Measurements from ENCODE around the gene ADRB1.

ADRB1 gene

DNA sequence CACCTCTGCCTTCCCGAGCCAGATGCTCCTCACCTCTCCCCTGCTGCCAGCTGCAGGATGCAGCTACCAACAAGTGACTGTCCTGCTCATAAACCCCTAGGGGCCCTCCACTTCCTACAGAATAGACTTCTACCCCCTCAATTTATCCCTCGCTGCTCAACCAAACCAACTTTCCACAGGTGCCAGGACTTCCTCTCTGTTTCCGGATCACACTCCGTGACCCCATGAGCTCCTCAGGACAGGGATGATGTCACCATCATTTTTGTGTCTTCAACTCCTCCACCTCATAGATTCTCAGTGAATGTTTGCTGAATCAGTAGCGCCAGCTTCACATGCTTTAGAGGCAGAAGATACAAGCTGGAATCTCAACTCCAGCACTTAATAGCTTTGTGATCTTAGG lies 25.8 kb upstream of the ADRB1 start:
- Histone ChIP-seq H3K9me3 (replicated peaks in 1 of 2; ENCODE audit: control insufficient read depth in 2 of 2, insufficient read depth in 1 of 2, low read depth in 1 of 2, low read length in 2 of 2) (no peaks in the 10 kb centered on the region), H3K36me3 (replicated peaks in 1 of 2; ENCODE audit: control insufficient read depth in 2 of 2, insufficient read depth in 2 of 2, low read length in 2 of 2) (no peaks in the 10 kb centered on the region), H4K8ac (ENCODE audit: low read depth, low read length) (no peak overlapping the region), H2AFZ (ENCODE audit: low read length) (no peak overlapping the region), H2AK5ac (ENCODE audit: low read depth, low read length) (no peak overlapping the region), H2BK12ac (ENCODE audit: low read length) (no peak overlapping the region), H3K18ac (ENCODE audit: low read length) (no peak overlapping the region), H3K4me1 (ENCODE audit: control insufficient read depth in 2 of 2, insufficient read depth in 1 of 2, low read depth in 1 of 2, low read length in 2 of 2) (peaks cover 0 to 3% of the 10 kb centered on the region in 2 donors), H3K79me1 (ENCODE audit: low read depth, low read length) (no peaks in the 10 kb centered on the region), H4K91ac (ENCODE audit: low read depth, low read length, poor library complexity) (no peak overlapping the region), H3K27ac (replicated peaks; ENCODE audit: low read length) (no peak overlapping the region), H3K4me3 (ENCODE audit: low read length in 2 of 2) (no peak overlapping the region), H3K9ac (ENCODE audit: low read depth, low read length, poor library complexity) (no peak overlapping the region), H3K4ac (ENCODE audit: low read length) (no peak overlapping the region), H2BK15ac (ENCODE audit: low read length) (no peak overlapping the region), H2BK120ac (ENCODE audit: low read depth, low read length) (no peak overlapping the region), H3K27me3 (ENCODE audit: control insufficient read depth in 3 of 3, insufficient read depth in 3 of 3, low read depth in 1 of 3, low read length in 3 of 3) (peaks cover 0 to 3% (median 0%) of the 10 kb centered on the region in 3 experiments), H2BK5ac (ENCODE audit: low read length) (no peak overlapping the region), H3K4me2 (ENCODE audit: insufficient read depth, low read length, poor library complexity, severe bottlenecking) (no peak overlapping the region), H3K23ac (ENCODE audit: low read depth, low read length, poor library complexity) (no peak overlapping the region), H3K14ac (ENCODE audit: low read length) (no peak overlapping the region)
- WGBS, 2 donors (ENCODE audit: extremely low coverage in 2 of 2, insufficient read length in 2 of 2, insufficient replicate concordance in 1 of 2), result no CpG with 5 or more reads among the region's 5 CpGs
- no peak for DNase-seq (ENCODE audit: low spot score)

DNA sequence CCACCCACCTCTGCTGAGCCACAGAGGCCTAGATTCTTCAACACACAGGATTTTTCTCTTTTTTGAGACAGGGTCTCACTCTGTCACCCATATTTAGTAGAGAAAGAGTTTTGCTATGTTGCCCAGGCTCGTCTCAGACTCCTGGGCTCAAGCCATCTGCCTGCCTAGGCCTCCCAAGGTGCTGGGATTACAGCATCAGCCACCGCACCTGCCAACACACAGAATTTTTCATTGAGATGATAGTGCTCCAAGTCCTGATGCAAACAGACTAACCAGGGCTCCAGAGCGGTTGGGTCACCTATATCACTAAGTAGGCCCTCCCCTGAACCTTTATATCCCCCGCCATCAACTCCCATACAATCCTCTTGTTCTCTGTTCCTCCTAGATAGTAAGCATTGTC lies 24.4 kb upstream of the ADRB1 start:
- Histone ChIP-seq H3K4me3 (ENCODE audit: low read length in 2 of 2) (no peak overlapping the region), H2BK5ac (ENCODE audit: low read length) (no peak overlapping the region), H2BK120ac (ENCODE audit: low read depth, low read length) (no peak overlapping the region), H2BK15ac (ENCODE audit: low read length) (no peak overlapping the region), H2AFZ (ENCODE audit: low read length) (no peak overlapping the region), H3K4me1 (ENCODE audit: control insufficient read depth in 2 of 2, insufficient read depth in 1 of 2, low read depth in 1 of 2, low read length in 2 of 2) (peaks cover 0 to 3% of the 10 kb centered on the region in 2 donors), H3K36me3 (replicated peaks in 1 of 2; ENCODE audit: control insufficient read depth in 2 of 2, insufficient read depth in 2 of 2, low read length in 2 of 2) (no peaks in the 10 kb centered on the region), H4K8ac (ENCODE audit: low read depth, low read length) (no peak overlapping the region), H3K27ac (replicated peaks; ENCODE audit: low read length) (no peak overlapping the region), H3K4me2 (ENCODE audit: insufficient read depth, low read length, poor library complexity, severe bottlenecking) (no peak overlapping the region), H2AK5ac (ENCODE audit: low read depth, low read length) (no peak overlapping the region), H3K9me3 (replicated peaks in 1 of 2; ENCODE audit: control insufficient read depth in 2 of 2, insufficient read depth in 1 of 2, low read depth in 1 of 2, low read length in 2 of 2) (no peaks in the 10 kb centered on the region), H3K79me1 (ENCODE audit: low read depth, low read length) (no peaks in the 10 kb centered on the region), H2BK12ac (ENCODE audit: low read length) (no peak overlapping the region), H3K9ac (ENCODE audit: low read depth, low read length, poor library complexity) (no peak overlapping the region), H3K18ac (ENCODE audit: low read length) (no peak overlapping the region), H3K14ac (ENCODE audit: low read length) (no peak overlapping the region), H3K23ac (ENCODE audit: low read depth, low read length, poor library complexity) (no peak overlapping the region), H4K91ac (ENCODE audit: low read depth, low read length, poor library complexity) (no peak overlapping the region), H3K27me3 (ENCODE audit: control insufficient read depth in 3 of 3, insufficient read depth in 3 of 3, low read depth in 1 of 3, low read length in 3 of 3) (peaks cover 0 to 3% (median 0%) of the 10 kb centered on the region in 3 experiments), H3K4ac (ENCODE audit: low read length) (no peak overlapping the region)
- no CpG with 5 or more reads among the region's 4 CpGs for WGBS, 2 donors (ENCODE audit: extremely low coverage in 2 of 2, insufficient read length in 2 of 2, insufficient replicate concordance in 1 of 2)
- DNase-seq (ENCODE audit: low spot score), result no peak

DNA sequence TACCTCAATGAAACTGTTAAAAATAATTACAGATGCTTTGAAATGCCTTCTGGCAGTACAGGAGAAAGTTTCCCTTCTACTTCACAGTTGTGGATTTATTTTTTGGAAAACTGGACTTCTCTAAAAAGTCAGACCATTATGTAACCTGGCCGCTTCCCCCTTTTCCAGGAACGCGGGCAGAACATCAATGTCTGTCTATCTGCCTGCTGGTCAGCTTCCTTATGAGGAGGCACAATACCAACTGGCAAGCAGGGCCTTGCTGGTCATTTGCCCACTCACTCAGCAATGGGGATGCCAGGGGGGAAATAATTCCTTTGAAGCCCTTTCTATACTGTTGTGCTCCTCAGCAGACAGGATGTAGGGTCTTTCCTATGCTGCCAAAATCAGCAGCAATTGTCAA lies 22.5 kb upstream of the ADRB1 start:
- Histone ChIP-seq H3K18ac (ENCODE audit: low read length) (no peak overlapping the region), H3K14ac (ENCODE audit: low read length) (no peak overlapping the region), H2BK5ac (ENCODE audit: low read length) (no peak overlapping the region), H4K8ac (ENCODE audit: low read depth, low read length) (no peak overlapping the region), H3K27ac (replicated peaks; ENCODE audit: low read length) (no peak overlapping the region), H3K4me1 (ENCODE audit: control insufficient read depth in 2 of 2, insufficient read depth in 1 of 2, low read depth in 1 of 2, low read length in 2 of 2) (peaks cover 0 to 3% of the 10 kb centered on the region in 2 donors), H3K9me3 (replicated peaks in 1 of 2; ENCODE audit: control insufficient read depth in 2 of 2, insufficient read depth in 1 of 2, low read depth in 1 of 2, low read length in 2 of 2) (no peaks in the 10 kb centered on the region), H3K4ac (ENCODE audit: low read length) (no peak overlapping the region), H2AFZ (ENCODE audit: low read length) (no peak overlapping the region), H3K23ac (ENCODE audit: low read depth, low read length, poor library complexity) (no peak overlapping the region), H4K91ac (ENCODE audit: low read depth, low read length, poor library complexity) (no peak overlapping the region), H2AK5ac (ENCODE audit: low read depth, low read length) (no peak overlapping the region), H2BK15ac (ENCODE audit: low read length) (no peak overlapping the region), H3K36me3 (replicated peaks in 1 of 2; ENCODE audit: control insufficient read depth in 2 of 2, insufficient read depth in 2 of 2, low read length in 2 of 2) (no peaks in the 10 kb centered on the region), H2BK12ac (ENCODE audit: low read length) (no peak overlapping the region), H3K4me2 (ENCODE audit: insufficient read depth, low read length, poor library complexity, severe bottlenecking) (no peak overlapping the region), H3K4me3 (ENCODE audit: low read length in 2 of 2) (no peak overlapping the region), H2BK120ac (ENCODE audit: low read depth, low read length) (no peak overlapping the region), H3K9ac (ENCODE audit: low read depth, low read length, poor library complexity) (no peak overlapping the region), H3K79me1 (ENCODE audit: low read depth, low read length) (no peaks in the 10 kb centered on the region), H3K27me3 (ENCODE audit: control insufficient read depth in 3 of 3, insufficient read depth in 3 of 3, low read depth in 1 of 3, low read length in 3 of 3) (peaks cover 0 to 12% (median 0%) of the 10 kb centered on the region in 3 experiments)
- DNase-seq (ENCODE audit: low spot score), result no peak
- no CpG with 5 or more reads among the region's 3 CpGs for WGBS, 2 donors (ENCODE audit: extremely low coverage in 2 of 2, insufficient read length in 2 of 2, insufficient replicate concordance in 1 of 2)

DNA sequence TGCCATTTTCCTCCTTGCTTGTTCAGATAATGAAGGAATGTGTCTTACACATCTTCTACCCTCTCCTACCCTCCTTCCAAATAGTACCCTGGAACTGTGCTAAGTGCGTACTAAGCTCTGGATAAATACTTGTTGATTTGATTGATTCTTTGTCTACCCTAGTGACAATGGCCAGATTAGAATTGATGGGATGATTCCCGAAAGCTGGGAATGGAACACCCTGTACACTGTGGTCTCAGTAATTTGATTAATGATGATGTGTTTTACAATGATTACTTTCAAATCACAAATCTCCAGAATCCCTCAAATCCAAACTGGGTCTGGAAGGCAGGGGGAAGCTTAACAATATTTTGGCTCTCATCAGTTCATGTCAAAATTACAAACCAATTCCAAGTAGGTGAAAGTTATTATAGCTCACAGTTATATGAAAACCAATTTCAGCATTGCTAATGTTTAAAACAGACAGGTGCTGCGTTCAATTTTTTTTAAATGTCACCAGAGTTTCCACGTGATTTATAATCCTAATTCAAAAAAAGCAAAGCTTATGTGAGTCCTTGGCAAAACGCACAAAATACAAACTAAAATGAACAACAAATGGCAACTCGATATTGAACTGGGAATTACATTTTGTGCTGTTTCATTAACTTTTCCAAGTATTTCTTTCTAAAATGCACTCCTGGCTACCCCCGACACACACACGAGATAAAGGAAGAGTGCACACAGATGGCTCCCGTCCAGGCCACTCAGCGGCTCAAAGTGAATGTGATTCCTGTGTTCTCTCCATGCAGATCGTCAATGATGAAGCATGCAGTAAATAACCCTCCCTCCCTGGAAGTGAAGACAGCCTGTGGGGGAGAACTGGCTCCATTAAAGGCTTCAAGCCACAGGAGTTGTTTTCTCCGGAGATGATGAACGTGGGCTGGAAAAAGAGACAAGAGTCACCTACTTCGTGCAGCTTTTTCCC lies 21.7 kb upstream of the ADRB1 start:
- no peak overlapping the region for H4K8ac ChIP-seq (ENCODE audit: low read depth, low read length)
- no peak overlapping the region for H3K14ac ChIP-seq (ENCODE audit: low read length)
- no peak overlapping the region for H4K91ac ChIP-seq (ENCODE audit: low read depth, low read length, poor library complexity)
- H3K9me3 ChIP-seq (replicated peaks in 1 of 2; ENCODE audit: control insufficient read depth in 2 of 2, insufficient read depth in 1 of 2, low read depth in 1 of 2, low read length in 2 of 2), result no peaks in the 10 kb centered on the region
- no peak overlapping the region for H2BK120ac ChIP-seq (ENCODE audit: low read depth, low read length)
- no peak for DNase-seq (ENCODE audit: low spot score)
- no peak overlapping the region for H3K18ac ChIP-seq (ENCODE audit: low read length)
- no peak overlapping the region for H3K4ac ChIP-seq (ENCODE audit: low read length)
- H3K9ac ChIP-seq (ENCODE audit: low read depth, low read length, poor library complexity), result no peak overlapping the region
- H2BK5ac ChIP-seq (ENCODE audit: low read length), result no peak overlapping the region
- H3K27ac ChIP-seq (replicated peaks; ENCODE audit: low read length), result no peak overlapping the region
- no peaks in the 10 kb centered on the region for H3K36me3 ChIP-seq (replicated peaks in 1 of 2; ENCODE audit: control insufficient read depth in 2 of 2, insufficient read depth in 2 of 2, low read length in 2 of 2)
- H3K23ac ChIP-seq (ENCODE audit: low read depth, low read length, poor library complexity), result no peak overlapping the region
- no peaks in the 10 kb centered on the region for H3K79me1 ChIP-seq (ENCODE audit: low read depth, low read length)
- H2AFZ ChIP-seq (ENCODE audit: low read length), result no peak overlapping the region
- no peak overlapping the region for H2AK5ac ChIP-seq (ENCODE audit: low read depth, low read length)
- peaks cover 0 to 19% (median 0%) of the 10 kb centered on the region in 3 experiments for H3K27me3 ChIP-seq (ENCODE audit: control insufficient read depth in 3 of 3, insufficient read depth in 3 of 3, low read depth in 1 of 3, low read length in 3 of 3)
- H3K4me1 ChIP-seq (ENCODE audit: control insufficient read depth in 2 of 2, insufficient read depth in 1 of 2, low read depth in 1 of 2, low read length in 2 of 2), result peaks cover 0 to 3% of the 10 kb centered on the region in 2 donors
- no peak overlapping the region for H2BK15ac ChIP-seq (ENCODE audit: low read length)
- WGBS, 2 donors (ENCODE audit: extremely low coverage in 2 of 2, insufficient read length in 2 of 2, insufficient replicate concordance in 1 of 2), result no CpG with 5 or more reads among the region's 14 CpGs
- H3K4me2 ChIP-seq (ENCODE audit: insufficient read depth, low read length, poor library complexity, severe bottlenecking), result no peak overlapping the region
- H2BK12ac ChIP-seq (ENCODE audit: low read length), result no peak overlapping the region
- H3K4me3 ChIP-seq (ENCODE audit: low read length in 2 of 2), result no peak overlapping the region

Measured in neuronal stem cell (in vitro differentiated cells).